Measurements from ENCODE around the gene MYO6. TPM values are rescaled to one million over a fixed set of nuclear protein-coding genes. Genes with fewer than 3 reads are reported as not detected.

MYO6 gene
- total RNA-seq, 6 experiments from 2014 or later = 18.3 to 21.2 (median 19.4) TPM

- Mint-ChIP-seq H3K4me3 (no peak overlapping the region), H3K4me1 (ENCODE audit: low read depth) (peaks cover 4% of the 10 kb centered on the region), H3K27ac (no peak overlapping the region), H3K9me3 (no peaks in the 10 kb centered on the region), H3K27me3 (ENCODE audit: insufficient read depth) (no peaks in the 10 kb centered on the region; the same call in 1 of the 2 replicates), H3K36me3 (ENCODE audit: low read depth) (no peaks in the 10 kb centered on the region)
- DNase-seq = no peak
- TF ChIP-seq CTCF (IDR thresholded peaks at IDR 0.05) = no peak
These were observed 51.9 kb downstream of the MYO6 start for GRCh38 chr6:75800708-75801505.

- Mint-ChIP-seq H3K27me3 (ENCODE audit: insufficient read depth) (no peaks in the 10 kb centered on the region; the same call in 1 of the 2 replicates), H3K36me3 (ENCODE audit: low read depth) (0 out of 2 replicates have a peak, but pooled peaks cover 9% of the 10 kb centered on the region), H3K4me3 (no peak overlapping the region), H3K27ac (no peak overlapping the region), H3K4me1 (ENCODE audit: low read depth) (no peaks in the 10 kb centered on the region), H3K9me3 (peaks cover 6% of the 10 kb centered on the region; the same call in 1 of the 2 replicates)
- DNase-seq = no peak
- no peak for TF ChIP-seq CTCF (IDR thresholded peaks at IDR 0.05)
These were observed 53.3 kb downstream of the MYO6 start for GRCh38 chr6:75802366-75802765.

GRCh38 chr6:75808507-75808906, 59.5 kb downstream of the MYO6 start:
- H3K4me1 Mint-ChIP-seq (ENCODE audit: low read depth) = no peaks in the 10 kb centered on the region
- no peak overlapping the region for H3K4me3 Mint-ChIP-seq
- no peak for DNase-seq
- H3K9me3 Mint-ChIP-seq = peaks cover 10% of the 10 kb centered on the region
- no peaks in the 10 kb centered on the region for H3K27me3 Mint-ChIP-seq (ENCODE audit: insufficient read depth)
- TF ChIP-seq CTCF (IDR thresholded peaks at IDR 0.05) = no peak
- no peak overlapping the region for H3K27ac Mint-ChIP-seq
- H3K36me3 Mint-ChIP-seq (ENCODE audit: low read depth) = peaks cover 17% of the 10 kb centered on the region

GRCh38 chr6:75812560-75812959, 63.5 kb downstream of the MYO6 start:
- no peak overlapping the region for H3K27ac Mint-ChIP-seq

GRCh38 chr6:75813476-75814250, 64.6 kb downstream of the MYO6 start:
- no peak overlapping the region for H3K27ac Mint-ChIP-seq
- no peak for DNase-seq
- TF ChIP-seq CTCF (IDR thresholded peaks at IDR 0.05) = no peak
- H3K9me3 Mint-ChIP-seq = peaks cover 4% of the 10 kb centered on the region; the same call in 1 of the 2 replicates
- no peak overlapping the region for H3K4me3 Mint-ChIP-seq
- H3K4me1 Mint-ChIP-seq (ENCODE audit: low read depth) = peaks cover 15% of the 10 kb centered on the region
- H3K27me3 Mint-ChIP-seq (ENCODE audit: insufficient read depth) = no peaks in the 10 kb centered on the region
- peaks cover 8% of the 10 kb centered on the region for H3K36me3 Mint-ChIP-seq (ENCODE audit: low read depth)

More at GRCh38 chr6:75812560-75812959, 63.5 kb downstream of the MYO6 start:
- no peaks in the 10 kb centered on the region for H3K27me3 Mint-ChIP-seq (ENCODE audit: insufficient read depth)
- H3K4me1 Mint-ChIP-seq (ENCODE audit: low read depth) = peaks cover 4% of the 10 kb centered on the region
- TF ChIP-seq CTCF (IDR thresholded peaks at IDR 0.05) = no peak
- no peak for DNase-seq
- no peak overlapping the region for H3K4me3 Mint-ChIP-seq
- peaks cover 4% of the 10 kb centered on the region; the same call in 1 of the 2 replicates for H3K9me3 Mint-ChIP-seq
- H3K36me3 Mint-ChIP-seq (ENCODE audit: low read depth) = peaks cover 8% of the 10 kb centered on the region
